Pulmonary artery endothelial cell (primary cell): ENCODE results near the gene PANK1. TPM values are rescaled to one million over a fixed set of nuclear protein-coding genes. Genes with fewer than 3 reads are reported as not detected.
"Not testable (repeated sequence)": the region's sequence is repeated elsewhere in the genome, so short reads cannot be mapped to it uniquely, and the experiment has no call there.

ENCODE experiments used
- DNase-seq: peaks from one replicate; pipeline ENCODE4 v3.0.0-alpha.2; 2011; ENCODE audit warnings: low read depth, low spot score
- total RNA-seq: library from RNA; depleted of rRNA; stranded (reverse); fragments of >200 nt; gene quantifications from 2 replicates; pipeline ENCODE4 v1.2.3, GENCODE V29; 2014

PANK1 gene
- total RNA-seq, 1 donor from 2014 or later, result 5.5 TPM

DNA sequence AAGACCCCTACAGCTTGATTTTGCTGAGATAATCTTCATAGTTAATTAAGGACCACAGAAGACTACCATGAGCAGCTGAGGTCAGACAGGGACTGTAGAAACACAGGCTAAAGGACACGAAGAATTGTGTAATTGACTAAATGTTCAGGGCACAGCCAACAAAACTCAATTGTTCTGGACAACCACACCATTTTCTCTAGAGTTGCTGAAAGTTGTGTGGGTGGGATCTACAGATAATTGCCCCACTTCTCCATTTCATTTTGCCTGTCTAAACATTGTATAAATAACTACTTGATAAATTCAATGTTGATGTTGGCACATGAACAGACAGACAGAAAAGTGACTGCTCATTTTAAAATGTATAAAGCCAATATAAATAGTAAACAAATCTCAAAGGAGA lies 70.7 kb downstream of the PANK1 start:
- no peak for DNase-seq

DNA sequence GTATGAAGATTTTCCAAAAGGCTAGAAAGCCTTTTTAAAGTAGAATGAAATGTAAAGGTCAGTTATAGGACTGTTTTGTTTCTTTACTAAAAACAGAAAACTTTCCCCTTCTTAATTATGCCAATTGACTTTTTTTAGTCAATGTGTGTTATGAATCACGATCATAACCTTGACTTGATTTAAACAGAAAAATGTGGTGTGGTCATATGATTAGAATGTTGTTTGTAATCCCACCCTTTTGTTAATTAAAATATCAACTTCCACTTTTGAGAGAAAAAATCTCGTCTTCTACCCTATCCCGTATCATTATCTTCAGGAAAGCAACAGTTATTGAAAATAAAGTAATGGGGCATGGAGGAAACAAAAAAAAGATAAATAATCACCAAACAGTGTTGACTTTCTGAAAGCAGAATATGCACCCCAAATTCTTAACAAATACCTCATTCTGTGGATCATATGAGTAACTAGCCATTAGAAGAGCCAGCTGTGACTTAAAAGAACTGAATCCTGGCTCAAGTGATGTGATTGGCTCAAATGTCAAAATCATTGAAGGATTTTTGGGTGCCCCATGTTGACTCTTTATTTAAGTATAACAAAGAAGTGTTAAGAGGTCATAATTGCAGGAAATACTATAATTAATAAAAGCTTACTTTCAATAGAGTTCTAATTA lies 77.3 kb downstream of the PANK1 start:
- no peak for DNase-seq

DNA sequence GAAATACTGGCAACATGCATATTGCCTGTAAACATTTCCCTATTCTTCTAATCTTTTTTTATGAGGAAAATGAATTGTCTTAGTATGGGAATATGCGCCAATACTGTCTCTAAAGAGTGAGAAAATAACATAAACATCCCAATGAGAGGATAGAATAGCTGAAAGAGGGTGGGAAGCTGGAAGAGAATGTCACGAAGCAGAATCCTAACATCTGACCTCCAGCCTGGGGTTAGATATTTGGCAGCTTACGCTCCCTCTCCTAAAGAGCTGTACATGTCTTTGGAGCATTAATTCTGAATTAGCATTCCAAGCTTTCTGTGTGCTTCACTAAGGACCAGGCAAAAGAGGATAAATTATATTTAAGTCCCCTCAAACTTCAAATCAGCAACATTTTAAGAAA lies 78.0 kb downstream of the PANK1 start:
- DNase-seq, result no peak

DNA sequence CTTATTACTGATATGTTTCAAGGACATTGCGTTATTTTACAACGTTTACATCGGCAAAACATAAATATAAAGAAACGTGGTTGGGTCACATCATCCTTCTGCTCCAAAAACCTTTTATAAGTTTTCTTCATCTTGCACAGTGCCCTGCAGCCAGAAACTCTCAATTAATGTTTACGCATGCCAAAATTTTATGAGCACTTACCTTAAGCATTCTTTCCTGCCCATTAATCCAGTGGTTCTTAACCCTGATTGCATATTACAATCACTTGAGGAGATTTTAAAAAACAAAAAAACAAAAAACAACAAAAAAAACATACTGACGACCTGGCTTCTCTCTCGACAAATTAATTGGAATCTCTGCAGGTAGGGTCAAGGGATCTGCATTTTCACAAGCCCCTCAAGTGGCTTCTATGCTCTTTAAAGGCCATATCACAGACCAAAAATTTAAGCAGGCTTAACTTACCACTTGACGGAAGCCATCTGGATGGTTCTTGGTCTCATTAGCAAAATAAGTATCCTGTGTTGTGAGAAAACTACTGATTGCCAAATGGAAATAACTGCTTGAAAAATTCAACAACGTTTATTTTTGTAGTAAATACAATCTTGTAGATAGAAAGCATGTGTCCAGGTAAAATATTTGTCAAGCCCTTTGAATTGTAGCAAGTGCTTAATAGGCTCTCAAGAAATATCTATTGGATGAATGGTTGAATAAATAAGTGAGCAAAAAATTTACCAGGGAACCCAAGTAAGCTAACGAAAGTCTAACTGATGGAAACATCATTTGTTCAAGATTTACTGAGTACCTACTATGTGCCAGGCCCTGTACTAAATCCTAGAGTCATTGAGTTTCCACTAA lies 78.7 kb downstream of the PANK1 start:
- DNase-seq, result no peak

DNA sequence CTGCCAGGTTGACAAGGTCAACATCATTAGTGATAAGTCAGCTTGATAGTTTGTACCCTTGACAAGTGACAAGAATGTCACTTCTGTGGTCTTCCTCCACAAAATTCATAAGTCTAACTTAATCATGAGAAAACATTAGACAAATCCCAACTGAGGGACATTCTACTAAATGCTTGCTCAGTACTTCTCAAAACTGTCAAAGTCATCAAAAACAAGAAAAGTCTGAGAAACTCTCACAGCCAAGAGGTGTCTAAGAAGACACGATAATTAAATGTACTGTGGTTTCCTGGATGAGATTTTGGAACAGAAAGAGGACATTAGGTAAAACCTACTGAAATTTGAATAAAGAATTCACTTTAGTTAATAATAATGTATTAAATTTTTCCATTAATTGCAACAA lies 79.9 kb downstream of the PANK1 start:
- DNase-seq, result no peak

DNA sequence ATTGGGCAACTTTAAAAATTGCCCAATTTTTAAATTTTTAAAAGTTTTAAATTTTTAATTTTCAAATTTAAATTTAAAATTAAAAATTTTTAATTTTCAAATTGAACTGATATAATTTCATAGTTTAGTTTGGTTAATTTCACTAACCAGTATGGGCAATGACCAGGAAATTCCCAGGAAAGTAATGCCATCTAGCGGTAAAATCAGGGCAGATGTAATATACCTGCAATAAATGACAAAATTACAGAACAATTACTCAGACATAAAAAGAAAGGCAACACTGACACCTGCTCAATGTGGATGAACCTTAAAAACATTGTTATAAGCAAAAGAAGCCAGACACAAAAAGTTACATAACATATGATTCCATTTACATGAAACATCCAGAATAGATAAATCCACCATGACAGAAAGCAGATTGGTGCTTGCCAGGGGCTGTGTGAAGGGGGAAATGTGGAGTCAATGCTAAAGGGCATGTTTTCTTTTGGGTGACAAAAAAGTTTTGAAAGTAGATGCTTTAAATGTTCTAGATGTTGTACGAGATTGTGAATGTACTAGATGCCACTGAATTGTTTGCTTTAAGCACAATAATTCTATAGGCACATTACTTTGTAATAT lies 81.1 kb downstream of the PANK1 start:
- DNase-seq, result peak; percentile 5

DNA sequence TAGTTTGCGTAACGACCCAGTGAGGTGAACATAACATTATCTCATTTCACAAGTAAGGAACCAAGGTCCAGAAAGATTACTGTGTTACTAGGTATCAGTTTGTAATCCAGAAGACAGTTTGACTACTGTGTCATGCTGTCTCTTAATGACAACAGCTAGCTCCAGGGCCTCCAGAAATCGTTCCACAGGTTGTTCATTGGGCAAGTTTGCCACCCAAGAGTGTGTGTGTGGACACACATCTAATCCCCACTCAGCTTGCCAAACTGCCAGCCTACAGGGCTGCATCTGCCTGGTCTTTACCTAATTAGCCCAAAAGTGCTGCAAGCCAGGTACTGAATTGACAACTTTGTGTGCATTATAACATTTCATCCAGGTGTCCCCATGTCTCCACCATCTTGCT lies 81.7 kb downstream of the PANK1 start:
- no peak for DNase-seq

DNA sequence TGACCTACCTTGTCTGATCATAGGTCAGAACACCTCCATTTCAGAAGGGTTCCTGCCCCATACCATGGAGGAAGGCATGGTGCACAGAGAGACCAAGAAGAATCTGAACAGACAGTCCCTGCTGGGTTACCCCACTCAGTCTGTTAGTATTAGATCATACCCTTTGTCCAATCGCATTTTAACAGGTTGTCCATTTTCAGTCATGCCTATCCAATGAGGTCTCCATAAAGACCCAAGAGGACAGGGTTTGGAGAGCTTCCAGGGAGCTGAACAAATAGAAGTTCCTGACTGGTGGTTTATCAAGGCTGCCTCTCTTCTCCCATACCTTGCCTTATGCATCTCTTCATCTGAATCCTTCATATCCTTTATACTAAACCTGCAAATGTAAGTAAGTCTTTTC lies 88.4 kb downstream of the PANK1 start:
- DNase-seq, result no peak

DNA sequence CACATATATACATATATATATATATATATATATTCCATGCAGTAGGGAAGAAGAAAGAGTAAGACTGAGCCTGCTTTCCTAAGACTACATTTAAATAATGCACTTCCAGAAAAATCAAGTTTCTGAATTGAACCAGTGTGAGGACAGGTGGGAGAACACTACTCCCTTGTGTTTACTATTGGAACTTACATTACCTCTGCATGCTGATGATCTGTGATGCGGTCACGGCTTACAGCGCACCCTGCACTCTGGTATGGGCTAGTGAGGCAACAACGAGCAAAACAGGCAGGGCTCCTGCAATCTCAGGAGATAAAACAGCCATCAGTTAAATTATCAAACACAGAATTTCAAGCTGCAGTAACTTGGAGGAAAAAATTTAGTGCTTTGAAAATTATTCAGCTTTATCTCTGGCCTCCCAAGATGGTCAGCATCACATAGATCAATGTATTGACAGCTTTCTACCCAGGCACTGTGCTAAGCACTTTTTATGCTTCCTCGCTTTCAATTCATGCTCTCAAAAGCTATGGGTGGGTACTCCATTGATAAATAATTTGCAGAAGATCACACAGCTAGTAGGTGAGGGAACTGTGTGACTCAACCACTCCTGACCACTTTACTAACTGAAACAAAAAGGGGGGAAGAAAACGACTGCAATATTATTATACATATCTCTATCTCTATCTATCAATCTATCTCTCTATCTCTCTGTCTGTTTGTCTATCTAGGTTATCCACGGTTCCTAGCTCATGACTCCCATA lies 89.2 kb downstream of the PANK1 start:
- DNase-seq, result no peak

DNA sequence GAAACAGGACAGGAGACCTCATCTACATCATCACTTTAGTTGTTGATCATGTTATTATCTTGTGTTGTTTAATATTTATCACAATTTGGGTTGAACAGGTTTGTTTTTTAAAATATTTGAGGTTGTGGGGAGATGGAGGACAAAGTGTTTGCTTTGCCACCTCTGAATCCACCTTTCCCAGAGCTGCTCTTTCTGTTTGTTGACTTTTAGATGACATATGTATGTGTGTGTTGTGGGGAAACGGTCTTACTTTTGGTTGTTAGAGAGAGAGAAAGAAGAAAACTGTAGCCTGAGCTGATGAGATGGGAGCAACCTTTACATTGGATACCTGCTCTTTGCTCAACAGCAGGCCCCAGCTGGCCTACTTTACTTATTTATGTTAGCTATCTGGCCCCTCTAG lies 90.6 kb downstream of the PANK1 start:
- no peak for DNase-seq

DNA sequence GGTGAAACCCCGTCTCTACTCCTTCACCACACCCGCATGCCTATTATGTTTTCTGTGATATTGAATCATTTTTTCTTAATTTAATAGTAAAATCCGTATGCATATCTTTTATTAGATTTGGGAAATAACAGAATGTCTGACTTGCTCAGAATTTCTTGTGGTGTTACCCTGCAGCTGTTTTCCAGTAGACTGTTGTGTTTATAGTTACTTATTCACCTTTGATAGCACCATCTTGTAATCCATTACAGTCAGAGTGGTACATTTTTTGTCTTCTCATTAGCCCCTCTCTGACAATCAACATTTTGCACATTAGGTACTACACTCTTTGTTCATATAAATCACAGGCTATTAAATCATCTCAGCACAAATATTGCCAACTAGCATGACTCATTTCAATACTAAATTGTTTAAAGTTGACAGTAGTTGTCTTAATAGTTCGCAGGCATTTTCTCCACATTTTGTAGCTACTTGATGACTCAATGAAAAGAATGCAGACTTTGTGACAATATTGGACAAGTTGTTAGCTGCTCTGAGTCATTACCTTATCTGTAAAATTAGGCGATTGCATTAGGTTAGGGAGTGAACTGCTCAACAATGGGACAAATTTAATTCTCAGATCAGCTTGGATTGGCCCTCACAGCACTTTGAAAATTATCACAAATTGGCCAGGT lies 91.8 kb downstream of the PANK1 start:
- DNase-seq, result peak; percentile 81

DNA sequence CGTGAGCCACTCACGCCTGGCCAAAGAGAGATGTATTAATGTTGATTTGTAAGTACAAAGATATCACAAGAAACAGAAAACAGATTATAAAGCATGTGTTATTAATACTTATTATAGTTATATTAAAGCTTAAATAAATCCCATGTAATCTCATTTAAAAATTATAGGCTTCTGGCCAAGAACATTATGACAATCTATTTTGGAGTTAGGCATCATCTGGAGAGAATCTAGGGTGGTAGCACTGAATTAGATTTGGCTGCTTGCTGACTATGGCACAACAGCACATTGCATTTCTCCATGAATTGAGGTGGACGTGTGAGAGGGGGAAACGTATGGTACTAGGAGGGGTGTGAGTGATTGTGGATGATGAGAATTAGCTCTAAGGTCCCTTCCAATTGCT lies 92.8 kb downstream of the PANK1 start:
- DNase-seq, result no peak

DNA sequence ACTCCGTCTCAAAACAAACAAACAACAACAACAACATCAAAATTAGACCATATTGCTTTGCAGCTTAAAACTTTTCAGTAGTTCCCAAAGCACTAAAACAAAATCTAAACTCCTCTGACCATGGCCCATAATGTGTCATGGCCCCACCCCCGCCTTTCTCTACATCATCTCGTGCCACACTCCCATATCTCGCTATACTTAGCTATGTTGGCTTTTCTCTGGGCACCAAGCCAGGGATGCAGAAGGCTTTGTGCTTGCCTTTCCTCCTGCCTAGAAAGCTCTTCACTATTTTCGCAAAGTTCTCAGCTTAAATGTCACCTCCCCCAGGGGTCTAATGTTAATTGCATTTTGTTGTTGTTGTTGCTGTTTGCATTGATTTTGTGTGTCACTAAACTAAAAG lies 94.5 kb downstream of the PANK1 start:
- no peak for DNase-seq

DNA sequence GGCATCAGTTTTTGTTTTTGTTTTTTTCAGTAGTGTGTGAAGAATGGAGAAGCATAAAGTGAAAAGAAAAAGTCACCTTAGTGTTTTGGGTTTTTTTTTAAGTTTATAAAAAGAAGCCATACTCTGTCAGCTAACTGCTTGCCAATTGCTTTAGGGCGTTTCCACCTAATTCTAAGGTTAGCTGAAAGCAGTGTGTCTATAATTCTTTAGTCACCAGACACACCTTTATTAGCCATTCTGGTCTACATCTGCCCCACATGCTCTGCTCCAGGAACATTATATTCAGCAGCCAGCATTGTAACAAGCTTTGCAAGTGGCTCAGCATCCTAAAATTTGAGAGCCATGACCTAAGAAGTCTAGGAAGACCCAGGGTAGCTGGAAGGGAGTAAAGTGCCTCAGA lies 95.5 kb downstream of the PANK1 start:
- DNase-seq, result no peak

DNA sequence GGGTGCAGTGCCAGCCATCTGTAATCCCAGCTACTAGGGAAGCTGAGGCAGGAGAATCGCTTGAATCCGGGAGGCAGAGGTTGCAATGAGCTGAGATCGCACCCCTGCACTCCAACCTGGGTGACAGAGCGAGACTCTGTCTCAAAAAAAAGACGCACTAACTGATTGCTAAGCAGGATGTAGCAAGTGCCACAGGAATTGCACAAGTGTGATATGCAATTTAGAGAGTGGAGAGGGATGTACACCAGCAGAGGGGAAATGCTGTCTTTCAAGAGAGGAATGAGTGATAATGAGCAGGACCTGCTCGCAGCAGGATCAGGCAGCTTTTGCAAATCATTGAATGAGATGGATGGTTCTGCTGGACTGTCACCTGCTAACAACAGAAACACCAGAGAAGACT lies 96.4 kb downstream of the PANK1 start:
- no peak for DNase-seq

DNA sequence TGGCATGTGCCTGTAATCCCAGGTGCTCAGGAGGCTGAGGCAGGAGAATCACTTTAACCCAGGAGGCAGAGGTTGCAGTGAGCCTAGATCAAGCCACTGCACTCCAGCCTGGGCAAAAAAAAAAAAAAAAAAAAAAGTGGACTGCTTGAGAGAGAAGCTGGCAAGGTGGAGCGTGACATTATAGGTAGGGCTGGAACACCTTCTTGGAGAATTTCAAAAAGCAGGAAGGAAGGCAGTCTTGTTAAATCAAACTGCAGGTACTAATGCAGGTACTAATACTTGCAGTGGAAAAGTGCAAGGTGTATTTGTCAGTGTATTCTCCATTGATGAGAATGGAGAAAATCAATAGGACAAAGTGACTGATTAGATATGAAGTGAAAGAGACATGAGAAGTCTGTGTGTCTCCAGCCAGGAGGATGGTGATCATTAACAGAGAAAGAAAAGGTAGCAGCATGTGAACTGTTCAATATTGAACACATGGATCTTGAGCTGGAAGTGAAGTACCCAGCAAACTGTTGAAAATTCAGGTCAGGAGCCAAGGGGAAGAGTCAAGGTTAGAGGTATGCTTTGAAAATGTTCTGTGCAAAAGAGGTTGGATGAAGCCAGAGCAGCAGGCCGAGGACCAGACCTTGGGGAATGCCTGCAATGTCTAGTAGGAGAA lies 97.1 kb downstream of the PANK1 start:
- DNase-seq, result no peak

DNA sequence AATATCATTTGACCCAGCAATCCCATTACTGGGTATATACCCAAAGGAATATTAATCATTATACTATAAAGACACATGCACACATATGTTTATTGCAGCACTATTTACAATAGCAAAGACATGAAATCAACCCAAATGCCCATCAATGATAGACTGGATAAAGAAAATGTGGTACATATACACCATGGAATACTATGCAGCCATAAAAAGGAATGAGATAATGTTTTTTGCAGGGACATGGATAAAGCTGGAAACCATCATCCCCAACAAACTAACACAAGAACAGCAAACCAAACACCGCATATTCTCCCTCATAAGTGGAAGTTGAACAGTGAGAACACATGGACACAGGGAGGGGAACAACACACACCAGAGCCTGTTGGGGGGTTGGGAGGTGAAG lies 98.4 kb downstream of the PANK1 start:
- not testable (repeated sequence) for DNase-seq

DNA sequence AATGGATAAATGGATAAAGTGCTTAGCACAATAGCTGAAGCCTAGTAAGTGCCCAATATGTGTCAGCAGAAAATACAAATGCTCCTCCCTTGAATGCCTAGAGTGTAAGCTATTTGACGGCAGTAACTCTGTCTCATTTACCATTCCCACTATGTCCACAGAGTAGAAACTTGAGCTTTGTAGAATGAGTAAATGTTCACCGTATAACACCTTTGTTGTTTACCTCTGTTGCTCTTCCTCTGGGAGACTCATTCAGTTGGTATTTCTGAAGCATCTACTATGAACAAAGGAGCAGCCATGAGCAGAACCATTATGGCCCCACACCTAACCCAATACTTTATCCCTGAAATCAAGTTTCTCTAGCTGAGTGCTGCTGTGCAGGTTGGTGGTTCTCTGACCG lies 101.2 kb downstream of the PANK1 start:
- DNase-seq, result no peak

DNA sequence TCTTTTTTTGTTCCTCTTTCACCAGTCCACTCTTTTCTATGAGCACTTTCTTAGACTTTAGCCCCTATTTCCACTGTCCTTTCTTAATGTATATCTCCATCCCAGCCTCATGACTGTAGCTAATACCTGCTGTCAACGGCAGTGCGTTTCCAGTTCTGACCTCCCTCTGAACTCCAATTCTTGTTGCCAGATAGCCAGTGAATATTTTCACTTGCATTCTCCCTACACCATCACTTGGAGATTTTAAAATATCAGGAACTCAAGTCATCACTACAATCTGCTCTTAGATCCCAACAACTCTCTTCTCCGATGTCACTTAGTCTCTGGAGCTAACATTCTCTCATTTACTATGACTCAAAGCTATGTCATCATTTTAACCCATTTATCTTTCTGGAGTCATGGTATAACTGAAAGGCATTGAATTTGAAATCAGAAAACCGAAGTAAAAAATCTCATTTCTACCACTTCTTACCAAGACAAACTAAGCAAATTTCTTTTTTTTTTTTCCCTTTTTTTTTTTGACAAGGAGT lies 104.6 kb downstream of the PANK1 start:
- no peak for DNase-seq

DNA sequence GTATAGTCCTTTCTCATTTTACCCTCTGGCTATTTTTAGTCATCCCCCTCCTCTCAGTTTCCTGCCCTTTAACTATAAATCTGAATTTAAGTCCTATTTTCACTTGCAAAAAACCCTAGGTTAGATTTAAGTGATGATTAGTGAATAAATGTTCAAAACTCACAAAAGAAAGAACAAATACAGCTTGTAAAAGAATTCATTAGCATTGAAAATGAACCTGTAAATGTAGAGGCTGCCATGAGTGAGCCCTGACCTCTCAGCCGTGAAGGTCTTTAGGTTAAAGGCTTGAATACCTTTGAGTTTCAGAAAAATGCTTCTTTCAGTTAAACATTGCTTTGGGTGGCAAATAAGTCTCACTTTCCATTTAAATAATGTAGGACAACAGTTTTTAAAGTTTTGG lies 107.7 kb downstream of the PANK1 start:
- DNase-seq, result no peak

DNA sequence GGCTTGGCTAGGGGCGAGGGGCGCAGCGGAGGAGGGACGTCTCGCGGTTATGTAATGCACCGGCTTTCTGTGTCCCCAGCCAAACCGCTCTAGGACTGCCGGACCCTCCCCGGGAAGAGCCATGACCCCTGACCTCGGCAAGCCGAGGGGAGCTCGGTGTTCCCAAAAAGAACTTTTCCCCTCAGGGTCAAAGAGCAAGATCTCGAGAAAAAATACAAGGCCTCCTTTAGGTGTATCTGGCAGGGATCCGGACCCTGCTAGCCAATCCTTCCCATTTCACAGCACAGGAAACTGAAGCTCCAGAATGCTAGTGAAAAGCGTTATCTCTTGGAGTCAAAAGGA lies 109.1 kb downstream of the PANK1 start:
- DNase-seq, result no peak
